GOT3 (cell line): ENCODE measurements around the gene MAP4K2.

ENCODE experiments used
- DNase-seq: peaks from one replicate; lab custom pipeline; 2025; ENCODE audit warnings: mixed read lengths; lab: John Stamatoyannopoulos, UW

The MAP4K2 gene

DNA sequence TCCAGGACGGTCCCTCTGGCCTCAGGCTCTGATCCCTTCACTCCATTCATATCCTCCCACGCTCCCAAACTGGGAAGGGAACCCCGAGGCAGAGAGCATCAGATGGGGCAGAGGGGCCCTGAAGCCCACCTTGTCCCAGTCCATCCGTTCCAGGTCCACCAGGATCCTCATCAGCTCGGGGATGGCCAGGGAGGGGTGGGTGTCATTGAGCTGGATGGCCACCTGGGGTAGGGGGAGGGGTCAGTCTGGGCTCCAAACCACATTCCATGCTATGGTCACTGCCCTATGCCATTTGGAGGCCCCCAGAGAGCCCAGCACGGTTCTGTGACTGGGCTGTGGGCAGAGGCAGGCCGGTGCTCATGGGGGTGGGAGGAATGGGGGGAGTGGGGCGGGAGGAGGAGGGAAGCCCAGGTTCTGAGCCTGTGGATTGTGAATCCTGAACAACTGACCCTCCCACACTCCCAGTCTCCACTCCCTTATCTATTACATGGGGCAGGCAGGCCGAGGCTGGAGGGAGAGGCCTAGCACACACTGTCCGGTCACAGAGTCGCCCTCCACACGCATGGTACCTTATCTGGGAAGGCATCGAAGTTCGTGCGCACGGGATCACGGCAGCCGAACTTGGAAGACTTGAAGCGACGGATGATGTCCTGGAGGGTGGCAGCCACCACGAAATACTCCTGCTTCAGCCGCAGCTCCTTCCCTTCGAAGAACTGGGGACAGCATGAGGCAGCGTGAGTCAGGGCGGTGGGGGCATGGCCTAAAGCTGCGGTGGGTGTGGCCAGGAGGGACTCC, 48.7 kb downstream of the MAP4K2 start:
- DNase-seq, result no peak

- DNase-seq, result no peak
Observed at GRCh38 chr11:64753380-64754123, 49.5 kb downstream of the MAP4K2 start.

DNA sequence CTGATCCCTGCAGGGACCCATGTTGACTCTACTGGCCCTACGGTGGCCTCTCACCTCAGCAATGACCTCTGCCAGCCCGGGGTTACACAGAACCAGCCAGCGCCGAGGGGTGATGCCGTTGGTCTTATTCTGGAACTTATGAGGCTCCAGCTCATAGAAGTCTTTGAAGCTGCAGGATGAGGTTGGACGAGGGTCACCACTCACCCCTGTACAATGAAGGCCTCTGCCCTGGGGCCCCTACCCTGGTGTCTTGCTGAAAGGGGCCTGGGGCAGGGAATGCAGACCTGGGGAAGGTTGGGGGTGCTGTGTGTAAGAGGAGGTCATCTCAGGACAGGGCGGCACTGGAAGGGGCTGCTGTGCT, 50.0 kb downstream of the MAP4K2 start:
- no peak for DNase-seq

- no peak for DNase-seq
Observed at GRCh38 chr11:64752175-64752970, 50.6 kb downstream of the MAP4K2 start.

DNA sequence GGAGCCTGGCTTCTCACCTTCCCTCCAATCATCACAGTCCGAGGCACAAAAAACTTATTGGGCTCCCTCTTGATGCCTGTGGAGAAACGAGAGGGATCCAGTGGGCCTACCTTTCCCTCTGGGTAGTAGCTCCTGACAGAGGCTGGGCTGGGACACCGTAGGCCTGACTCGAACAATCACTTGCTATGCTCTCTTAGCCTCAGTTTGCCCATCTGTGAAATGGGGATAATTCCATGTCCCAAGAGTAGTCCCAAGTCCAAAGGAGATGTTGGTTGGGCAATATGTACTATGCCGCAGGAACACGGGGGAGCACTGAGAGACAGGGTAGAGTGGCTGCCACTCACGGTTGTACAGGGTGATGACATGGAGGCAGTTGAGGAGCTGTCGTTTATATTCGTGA, 51.4 kb downstream of the MAP4K2 start:
- no peak for DNase-seq

DNA sequence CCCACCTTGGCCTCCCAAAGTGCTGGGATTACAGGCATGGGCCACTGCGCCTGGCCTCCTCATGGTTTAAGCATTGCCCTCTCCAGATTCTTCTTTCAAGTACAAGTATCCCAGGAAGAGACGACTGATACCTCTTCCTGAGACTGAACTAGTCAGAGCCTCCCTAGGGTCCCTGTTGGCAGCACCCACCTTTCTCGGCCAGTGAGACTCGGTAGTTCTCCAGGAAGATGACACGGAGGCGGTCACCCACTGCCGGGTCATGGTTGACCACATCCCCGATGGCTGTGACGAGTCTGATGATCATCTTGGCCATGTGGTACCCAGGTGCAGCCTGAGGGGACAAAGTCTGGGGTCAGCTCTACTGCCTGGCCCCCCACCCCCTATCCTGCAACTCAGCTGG, 51.9 kb downstream of the MAP4K2 start:
- DNase-seq, result no peak

DNA sequence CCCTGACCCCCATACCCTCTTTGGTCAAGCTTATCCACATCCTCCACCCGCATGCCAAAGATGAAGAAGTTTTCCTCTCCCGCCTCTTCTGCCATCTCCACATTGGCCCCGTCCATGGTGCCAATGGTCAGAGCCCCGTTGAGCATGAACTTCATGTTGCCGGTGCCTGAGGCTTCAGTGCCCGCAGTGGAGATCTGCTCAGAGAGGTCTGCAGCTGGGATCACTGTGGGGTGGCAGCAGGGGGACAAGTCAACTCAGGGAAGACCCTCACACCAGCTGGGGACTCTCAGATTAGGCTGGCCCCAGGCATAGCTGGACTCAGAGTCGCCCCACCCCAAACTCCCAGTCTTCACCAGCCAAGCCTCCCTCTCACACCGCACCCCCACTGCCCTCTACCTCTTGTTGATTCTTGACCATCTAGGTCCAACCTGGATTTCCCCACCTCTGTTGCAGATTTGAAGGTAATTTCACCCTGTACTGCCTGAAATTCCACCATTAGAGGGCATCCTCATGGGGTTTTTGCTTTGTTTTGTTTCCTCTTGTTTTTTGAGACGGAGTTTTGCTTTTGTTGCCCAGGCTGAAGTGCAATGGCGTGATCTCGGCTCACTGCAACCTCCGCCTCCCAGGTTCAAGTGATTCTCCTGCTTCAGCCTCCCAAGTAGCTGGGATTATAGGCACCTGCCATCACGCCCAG, 52.5 kb downstream of the MAP4K2 start:
- DNase-seq, result no peak

DNA sequence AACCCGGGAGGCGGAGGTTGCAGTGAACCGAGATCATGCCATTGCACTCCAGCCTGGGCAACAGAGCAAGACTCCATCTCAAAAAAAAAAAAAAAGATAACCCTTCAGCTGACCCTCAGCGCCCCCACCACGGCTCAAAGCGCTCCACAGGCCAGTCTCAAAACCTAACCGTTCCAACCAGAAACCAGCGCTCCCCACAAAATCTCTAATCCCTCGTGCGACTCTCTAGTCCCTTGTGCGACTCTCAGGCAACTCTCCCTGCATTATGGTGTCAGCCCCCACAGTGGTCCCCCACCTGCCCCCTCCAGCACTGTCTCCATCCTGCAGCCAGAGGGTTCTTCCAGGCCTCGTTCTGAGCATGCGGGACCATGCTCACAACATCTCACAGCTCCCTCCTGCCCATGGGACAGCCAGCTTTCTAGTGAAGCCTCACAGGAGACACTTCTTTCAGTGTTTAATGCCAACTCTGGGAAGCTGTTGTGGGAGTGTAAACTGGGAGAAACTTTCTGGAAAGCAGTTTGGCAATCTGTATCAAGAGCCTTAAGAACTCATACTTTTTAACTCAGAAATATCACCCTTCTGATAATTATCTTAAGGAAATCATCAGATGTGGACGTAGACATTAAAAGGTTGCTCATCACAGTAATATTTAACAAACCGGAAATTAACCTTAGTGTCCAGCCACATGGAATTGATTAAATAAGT, 54.9 kb downstream of the MAP4K2 start:
- no peak for DNase-seq

DNA sequence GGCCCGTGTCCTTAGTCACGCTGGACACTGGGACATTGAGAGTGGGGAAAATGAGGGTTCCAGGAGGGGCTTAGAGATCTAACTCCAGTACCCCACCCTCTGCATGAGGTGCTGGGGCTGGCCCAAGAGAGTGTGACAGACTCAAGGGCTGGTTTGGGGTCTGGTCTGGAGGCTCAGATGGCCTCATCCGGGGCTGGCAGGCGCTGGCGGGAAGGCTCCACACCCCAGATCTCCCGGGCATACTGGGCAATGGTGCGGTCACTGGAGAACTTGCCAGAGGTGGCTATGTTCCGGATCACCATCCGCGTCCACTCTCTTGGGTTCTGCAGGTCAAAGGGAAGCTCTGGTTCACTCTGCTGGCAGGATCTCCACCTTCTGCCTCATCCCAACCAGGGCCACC, 56.5 kb downstream of the MAP4K2 start:
- no peak for DNase-seq

DNA sequence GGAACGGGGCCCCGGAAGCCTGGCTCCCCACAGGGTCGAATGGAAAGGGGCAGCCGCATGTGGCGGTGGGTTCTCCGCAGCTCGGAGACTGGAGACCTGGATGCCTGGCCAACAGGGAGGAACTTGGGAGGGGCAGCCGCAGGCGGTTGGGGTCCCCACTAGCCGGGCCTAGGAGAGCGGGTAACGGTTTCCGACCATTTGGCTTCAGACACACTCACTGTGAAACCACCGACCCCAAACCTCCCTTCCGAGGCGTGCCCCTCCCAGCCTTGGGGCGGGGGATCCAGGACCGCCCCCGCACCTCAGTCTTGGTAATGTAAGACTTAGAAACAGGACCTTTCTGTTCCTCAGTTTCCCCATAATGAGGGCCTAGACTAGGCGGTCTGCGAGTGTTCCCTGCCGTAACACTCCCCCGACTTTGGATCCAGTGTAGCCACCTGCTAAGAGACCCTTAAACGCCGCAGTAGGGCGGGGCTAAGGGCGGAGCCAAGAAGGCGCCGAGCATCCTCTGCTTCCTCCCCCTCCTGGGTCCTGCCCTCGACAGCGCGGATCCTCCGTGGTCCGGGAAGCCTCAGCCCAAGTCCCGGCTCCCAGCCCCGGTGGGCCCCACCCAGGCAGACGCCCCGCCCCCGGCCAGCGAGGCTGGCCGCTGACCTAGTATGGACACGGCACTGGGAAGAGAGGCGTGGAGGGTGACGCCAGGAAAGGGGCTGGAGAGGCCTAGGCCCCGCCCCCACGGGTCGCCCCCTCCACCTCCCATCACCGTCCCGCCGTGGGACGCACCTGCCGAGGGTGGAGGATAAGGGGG, 57.3 kb downstream of the MAP4K2 start:
- DNase-seq, result no peak

- no peak for DNase-seq
Observed at GRCh38 chr11:64745189-64745520, 57.9 kb downstream of the MAP4K2 start.

DNA sequence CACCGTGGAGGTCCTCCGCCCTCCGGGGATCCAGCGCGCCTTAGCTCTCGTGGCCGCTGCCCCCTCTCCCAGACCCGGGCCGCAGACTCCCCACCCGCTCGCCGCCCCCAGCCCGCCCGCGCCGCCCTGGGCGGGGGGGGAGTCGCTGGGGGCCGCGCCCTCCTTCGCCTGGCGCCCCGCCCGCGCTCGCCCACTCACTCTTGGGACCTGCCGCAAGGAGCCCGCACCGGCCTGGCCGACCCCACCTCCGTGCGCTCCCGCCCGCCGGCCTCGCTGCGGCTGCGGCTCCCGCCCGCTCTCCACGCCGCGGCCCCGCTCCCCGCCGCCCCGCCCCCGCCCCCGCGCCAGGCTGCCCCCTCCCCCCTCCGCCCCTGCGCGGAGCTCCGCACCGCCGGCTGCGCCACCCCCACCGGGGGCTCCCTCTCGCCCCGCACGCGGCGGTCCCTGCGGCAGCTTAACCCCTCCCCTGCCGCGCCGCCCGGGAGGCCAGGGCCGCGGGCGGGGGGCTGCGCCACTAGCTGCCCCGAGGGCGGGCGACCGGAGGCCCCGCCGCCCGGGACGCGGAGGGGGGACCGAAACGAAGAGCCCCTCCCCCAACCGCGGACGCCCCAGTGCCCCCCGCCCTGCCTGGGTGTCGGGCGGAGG, 58.3 kb downstream of the MAP4K2 start:
- DNase-seq, result no peak

DNA sequence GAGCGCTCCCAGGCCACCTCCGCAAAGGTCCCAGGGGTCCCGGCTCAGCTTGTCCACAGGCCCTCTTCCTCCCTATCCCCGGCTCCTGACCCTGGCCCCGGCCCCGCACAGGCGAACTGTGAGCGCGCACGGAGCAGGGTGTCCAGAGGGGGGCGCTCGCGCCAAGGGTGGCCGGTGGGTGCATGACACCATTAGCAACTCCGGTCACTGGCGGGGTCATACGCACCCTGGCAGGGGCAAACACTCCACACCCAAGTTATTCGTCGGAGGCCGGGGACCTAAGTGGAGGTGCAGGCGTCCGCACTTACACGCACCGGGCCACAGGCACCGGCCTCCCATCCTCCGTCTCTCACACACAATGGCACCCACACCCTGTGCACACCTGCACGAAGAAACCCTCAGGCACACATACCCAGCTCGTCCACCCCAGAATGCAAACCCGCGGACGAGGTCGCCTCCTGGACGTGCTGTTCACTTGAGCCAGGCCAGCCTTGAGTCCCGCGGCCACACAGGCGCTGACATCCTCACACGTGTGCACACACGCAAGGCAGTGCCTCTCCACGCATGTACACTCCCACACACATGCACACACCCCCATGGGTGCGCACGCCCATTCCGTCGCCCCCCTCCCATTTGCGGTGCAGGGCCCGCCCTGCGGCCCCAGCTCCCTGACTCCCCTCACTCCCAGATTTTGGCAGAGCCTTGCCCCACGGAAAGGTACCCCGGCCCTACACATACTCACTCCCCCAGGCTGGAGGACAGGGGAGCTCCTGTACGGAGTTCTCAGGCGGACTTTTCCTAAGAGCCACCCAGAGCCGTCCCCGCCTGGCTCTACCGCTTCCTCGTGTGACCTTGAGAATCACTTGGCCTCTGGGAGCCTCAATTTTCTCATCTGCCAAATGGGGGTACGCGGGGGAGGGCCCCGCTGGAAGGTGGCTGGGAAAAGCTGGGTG, 59.1 kb downstream of the MAP4K2 start, which contains the start of gene RASGRP2:
Gene RASGRP2 (minus strand): TSS at position 552 of the 953 bp plus-strand sequence. CDS start 1,276 bp downstream, outside the sequence.
- no peak for DNase-seq

GRCh38 chr11:64742889-64743590, 60.0 kb downstream of the MAP4K2 start:
- peak; percentile 5 for DNase-seq

- no peak for DNase-seq
Observed at GRCh38 chr11:64742087-64742888, 60.7 kb downstream of the MAP4K2 start.

GRCh38 chr11:64741375-64742086, 61.5 kb downstream of the MAP4K2 start:
- no peak for DNase-seq

GRCh38 chr11:64739871-64740270, 63.1 kb downstream of the MAP4K2 start:
- DNase-seq, result no peak
